A673 (cell line): ENCODE measurements around the gene EPB41. TPM values are rescaled to one million over a fixed set of nuclear protein-coding genes. Genes with fewer than 3 reads are reported as not detected.
"Not testable (repeated sequence)": the region's sequence is repeated elsewhere in the genome, so short reads cannot be mapped to it uniquely, and the experiment has no call there.

Source experiments
- BruUV-seq: library from RNA; stranded (reverse); fragments of 400-500 nt; replicated peaks from 2 replicates; lab custom pipeline; 2021; lab: Mats Ljungman, UMichigan
- CTCF ChIA-PET: fragments of 300-600 bp; sonication (Branson Sonifier 250); formaldehyde crosslinking; loops from one replicate; lab custom pipeline; 2022; ENCODE audit warnings: antibody characterized with exemption; lab: Charles Lee
- POLR2A ChIA-PET: fragments of 300-600 bp; sonication (Branson Sonifier 250); formaldehyde crosslinking; loops from one replicate; lab custom pipeline; 2022; ENCODE audit warnings: antibody characterized with exemption; ENCODE audit not compliant: low non-redundant PET; lab: Charles Lee
- DNase-seq: peaks from one replicate; pipeline ENCODE4 v3.0.0-alpha.2; 2015; ENCODE audit warnings: low spot score
- H3K27ac ChIP-seq: fragments of 200-600 bp; sonication (generic); 2 replicates; pipeline ENCODE4 v1.5.1; 2016; ENCODE audit warnings: mixed run types, low read depth, mild to moderate bottlenecking, mixed read lengths, antibody characterized with exemption, low read length; ENCODE audit not compliant: poor library complexity, severe bottlenecking
- H3K27me3 ChIP-seq: fragments of 200-600 bp; sonication (generic); replicated peaks from 2 replicates; pipeline ENCODE4 v1.6.1; 2017; ENCODE audit warnings: mixed run types, low read depth, mild to moderate bottlenecking, mixed read lengths, antibody characterized with exemption, low read length; ENCODE audit not compliant: insufficient read depth, poor library complexity
- H3K36me3 ChIP-seq: fragments of 200-600 bp; sonication (generic); 2 replicates; pipeline ENCODE4 v1.6.1; 2016; ENCODE audit warnings: mixed run types, mild to moderate bottlenecking, mixed read lengths, antibody characterized with exemption, low read length; ENCODE audit not compliant: insufficient read depth, poor library complexity, severe bottlenecking
- H3K4me1 ChIP-seq: fragments of 200-600 bp; sonication (generic); 2 replicates; pipeline ENCODE4 v1.6.1; 2017; ENCODE audit warnings: mixed run types, mild to moderate bottlenecking, mixed read lengths, antibody characterized with exemption, low read length; ENCODE audit not compliant: insufficient read depth, poor library complexity, severe bottlenecking
- H3K4me3 ChIP-seq: fragments of 200-600 bp; sonication (generic); 2 replicates; pipeline ENCODE4 v1.5.1; 2016; ENCODE audit warnings: low read depth, mixed run types, mild to moderate bottlenecking, mixed read lengths, low read length; ENCODE audit not compliant: poor library complexity, severe bottlenecking
- H3K9me3 ChIP-seq: fragments of 200-600 bp; sonication (generic); 2 replicates; pipeline ENCODE4 v1.6.1; 2016; ENCODE audit warnings: mixed run types, low read depth, mild to moderate bottlenecking, mixed read lengths, antibody characterized with exemption, low read length; ENCODE audit not compliant: poor library complexity, severe bottlenecking
- CTCF ChIP-seq: fragments of 300-800, 200-600 bp; sonication (generic); conservative IDR thresholded peaks from 2 replicates; pipeline ENCODE4 v1.5.1; 2017; ENCODE audit warnings: low read depth, mild to moderate bottlenecking, antibody characterized with exemption, low read length, moderate library complexity, mixed read lengths
- EZH2 ChIP-seq: fragments of 200-600 bp; sonication (generic); IDR thresholded peaks from 2 replicates; pipeline ENCODE4 v1.6.1; 2017; ENCODE audit warnings: borderline replicate concordance, low read depth, mild to moderate bottlenecking, mixed read lengths, antibody characterized with exemption, low read length; ENCODE audit not compliant: poor library complexity, severe bottlenecking
- intact Hi-C: fragments of 100-400 bp; cut with micrococcal nuclease; formaldehyde crosslinking; loops from one replicate; pipeline ENCODE4 v1.10.0; 2022; ENCODE audit not compliant: unreplicated experiment
- total RNA-seq: library from RNA; stranded (reverse); gene quantifications from 2 replicates; pipeline ENCODE4 v1.2.3, GENCODE V29; 2021

Gene EPB41
- total RNA-seq, 1 experiment from 2014 or later: 337 TPM

DNA sequence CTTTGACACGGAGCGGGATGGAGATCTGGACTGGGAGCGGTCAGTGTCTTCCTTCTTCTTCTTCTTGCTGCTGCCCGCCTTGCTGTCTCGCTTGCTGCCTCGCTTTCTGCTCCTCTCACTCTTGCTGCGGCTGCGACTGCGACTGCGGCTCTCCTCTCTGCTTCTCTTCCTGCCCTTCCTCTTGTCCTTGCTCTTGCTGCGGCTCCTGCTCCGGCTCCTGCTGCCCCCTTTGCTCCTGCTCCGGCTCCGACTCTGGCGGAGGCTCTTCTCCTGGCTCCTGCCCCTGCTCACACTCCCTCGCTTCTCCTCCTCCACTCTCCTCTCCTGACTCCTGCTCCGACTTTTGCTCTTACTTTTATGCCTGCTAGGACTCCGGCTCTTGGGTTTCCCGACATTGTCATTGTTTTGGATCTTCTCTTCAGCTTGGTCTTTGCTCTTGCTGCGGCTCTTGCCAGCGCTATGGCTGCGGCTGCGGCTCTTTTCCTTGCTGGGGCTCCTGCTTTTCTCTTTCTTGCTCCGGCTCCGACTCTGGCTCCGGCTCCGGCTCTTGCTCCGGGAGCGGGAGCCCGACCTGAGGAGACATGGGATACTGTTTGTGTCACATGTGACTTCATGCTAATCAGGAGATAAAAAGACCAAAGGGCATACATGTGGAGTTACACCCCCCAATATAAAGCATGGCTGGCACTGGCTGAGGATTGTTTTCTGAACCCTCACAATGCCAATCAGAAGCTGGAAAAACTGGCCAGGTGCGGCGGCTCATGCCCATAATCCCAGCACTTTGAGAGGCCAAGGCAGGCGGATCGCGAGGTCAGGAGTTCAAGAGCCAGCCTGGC is 234.5 kb downstream of the EPB41 start:
- TF ChIP-seq CTCF (no peak), EZH2 (no peak)
- CTCF ChIA-PET: no interaction called here
- H3K9me3 ChIP-seq: no peaks in the 10 kb centered on the region
- H3K27me3 ChIP-seq: no peaks in the 10 kb centered on the region
- no peak for DNase-seq
- H3K4me1 ChIP-seq: no peaks in the 10 kb centered on the region
- intact Hi-C loops: no loop called here
- H3K27ac ChIP-seq: no peak overlapping the region
- POLR2A ChIA-PET: no interaction called here
- peaks cover 81% of the 10 kb centered on the region for H3K36me3 ChIP-seq
- no TSS peak for BruUV-seq
- no peak overlapping the region for H3K4me3 ChIP-seq

DNA sequence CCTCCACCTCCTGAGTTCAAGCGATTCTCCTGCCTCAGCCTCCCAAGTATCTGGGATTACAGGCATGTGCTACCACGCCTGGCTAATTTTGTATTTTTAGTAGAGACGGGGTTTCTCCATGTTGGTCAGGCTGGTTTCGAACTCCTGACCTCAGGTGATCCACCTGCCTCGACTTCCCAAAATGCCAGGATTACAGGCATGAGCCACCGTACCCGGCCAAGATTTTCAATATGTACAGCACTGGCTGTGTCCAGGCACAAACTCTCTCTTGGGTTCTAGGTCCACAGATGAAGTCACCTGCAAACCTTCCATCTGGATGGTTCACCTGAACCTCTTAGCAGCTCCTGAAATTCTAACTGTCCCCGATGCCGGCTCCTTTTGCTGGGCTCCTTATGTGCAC is 236.0 kb downstream of the EPB41 start:
- intact Hi-C loops, BruUV-seq, POLR2A ChIA-PET, H3K4me3 ChIP-seq, H3K9me3 ChIP-seq, H3K4me1 ChIP-seq, DNase-seq, H3K27me3 ChIP-seq, CTCF ChIA-PET, H3K27ac ChIP-seq: not testable (repeated sequence)
- peaks cover 93% of the 10 kb centered on the region for H3K36me3 ChIP-seq

DNA sequence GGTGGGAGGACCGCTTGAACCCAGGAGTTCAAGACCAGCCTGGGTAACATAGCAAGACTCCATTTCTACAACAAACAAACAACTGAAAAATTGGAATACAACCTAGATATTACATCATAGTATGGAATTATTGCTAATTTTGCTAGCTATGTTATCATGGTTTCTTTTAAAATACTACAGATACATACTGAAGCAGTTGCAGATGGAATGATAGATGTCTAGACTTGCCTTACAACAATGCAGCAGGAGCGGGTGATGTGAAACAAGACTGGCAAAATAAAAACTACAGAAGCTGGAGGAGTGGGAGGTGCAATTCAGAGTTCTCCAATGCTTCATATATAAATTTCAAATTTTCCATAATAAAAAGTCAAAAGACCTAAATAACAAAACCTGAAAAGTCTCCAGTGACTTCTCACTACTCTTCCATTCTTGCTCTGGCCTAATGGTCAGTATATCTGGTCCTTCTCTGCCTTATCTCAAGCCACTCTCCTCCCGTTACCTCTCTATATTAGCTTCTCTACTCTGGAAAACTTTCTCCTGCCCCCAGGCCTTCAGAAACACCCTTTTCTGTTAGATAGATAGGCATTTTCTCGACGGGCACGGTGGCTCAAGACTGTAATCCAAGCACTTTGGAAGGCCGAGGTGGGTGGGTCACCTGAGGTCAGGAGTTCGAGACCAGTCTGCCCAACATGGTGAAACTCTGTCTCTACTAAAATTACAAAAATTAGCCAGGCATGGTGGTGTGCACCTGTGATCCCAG is 237.9 kb downstream of the EPB41 start:
- no peaks in the 10 kb centered on the region for H3K27me3 ChIP-seq
- TF ChIP-seq EZH2: no peak
- no peak for TF ChIP-seq CTCF
- H3K9me3 ChIP-seq: no peaks in the 10 kb centered on the region
- no TSS peak for BruUV-seq
- no peak overlapping the region for H3K4me3 ChIP-seq
- POLR2A ChIA-PET: no interaction called here
- CTCF ChIA-PET: no interaction called here
- intact Hi-C loops: no loop called here
- H3K36me3 ChIP-seq: peaks cover 95% of the 10 kb centered on the region
- H3K4me1 ChIP-seq: peaks cover 9% of the 10 kb centered on the region
- no peak for DNase-seq
- H3K27ac ChIP-seq: no peak overlapping the region
